Activated T-cell treated with anti-CD3 and anti-CD28 coated beads for 4 hours (primary cell): Measurements from ENCODE around the gene UTS2R.

ENCODE experiments used
- DNase-seq: peaks from one replicate; pipeline ENCODE4 v3.0.0-alpha.2; 2020

The UTS2R gene

DNA sequence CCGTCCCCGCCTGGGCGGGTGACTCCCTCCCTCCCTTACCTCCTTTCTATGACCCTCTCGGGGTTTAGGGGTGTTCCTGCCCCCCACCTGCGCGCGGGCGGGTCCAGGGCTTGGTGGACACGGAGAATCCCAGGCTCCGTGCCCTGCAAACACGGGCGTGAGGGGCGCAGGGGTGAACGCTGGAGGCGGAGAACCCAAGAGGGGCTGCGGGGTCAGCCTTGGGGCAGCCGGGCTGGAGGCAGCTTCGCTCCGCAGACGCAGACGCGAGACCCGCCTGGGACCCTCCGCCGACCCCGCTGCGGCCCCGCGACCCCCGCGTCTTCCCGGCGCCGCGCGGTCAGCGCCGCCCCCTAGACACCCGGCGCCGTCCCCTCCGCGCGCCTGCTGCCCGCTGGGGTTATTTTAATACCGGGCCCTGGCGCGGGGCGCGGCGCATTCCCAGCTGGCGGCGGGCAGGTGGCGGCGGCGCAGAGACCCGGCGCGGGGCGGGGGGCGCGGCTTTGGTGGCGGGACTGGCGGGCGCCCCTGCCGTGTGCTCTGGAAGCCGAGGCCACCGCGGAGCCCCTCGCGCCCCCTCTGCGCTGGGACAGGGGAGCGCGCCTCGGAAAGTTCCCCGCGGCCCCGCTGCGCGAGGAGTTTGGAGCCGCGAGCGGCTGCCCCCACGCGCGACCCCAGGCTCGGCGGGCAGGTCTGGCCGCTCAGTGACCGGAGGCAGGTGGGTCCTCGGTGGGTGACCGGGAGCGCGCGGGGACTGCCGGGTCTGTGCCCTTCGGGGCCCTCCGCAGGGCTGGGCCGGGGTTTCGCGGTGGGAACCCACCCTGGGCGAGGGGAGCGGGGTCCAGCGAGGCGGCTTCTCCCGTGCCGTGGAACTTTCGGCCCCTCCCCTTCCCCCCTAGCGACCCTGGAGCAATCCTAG lies at the start of gene UTS2R:
UTS2R (plus strand) TSS at position 433 of the 916 bp plus-strand sequence. CDS start 2,560 bp downstream, outside the sequence.
- DNase-seq, result no peak

GRCh38 chr17:82321947-82322466 lies 49.6 kb upstream of the UTS2R start:
- DNase-seq, result no peak

- DNase-seq, result no peak
Observed at GRCh38 chr17:82322526-82323453, 48.8 kb upstream of the UTS2R start.

DNA sequence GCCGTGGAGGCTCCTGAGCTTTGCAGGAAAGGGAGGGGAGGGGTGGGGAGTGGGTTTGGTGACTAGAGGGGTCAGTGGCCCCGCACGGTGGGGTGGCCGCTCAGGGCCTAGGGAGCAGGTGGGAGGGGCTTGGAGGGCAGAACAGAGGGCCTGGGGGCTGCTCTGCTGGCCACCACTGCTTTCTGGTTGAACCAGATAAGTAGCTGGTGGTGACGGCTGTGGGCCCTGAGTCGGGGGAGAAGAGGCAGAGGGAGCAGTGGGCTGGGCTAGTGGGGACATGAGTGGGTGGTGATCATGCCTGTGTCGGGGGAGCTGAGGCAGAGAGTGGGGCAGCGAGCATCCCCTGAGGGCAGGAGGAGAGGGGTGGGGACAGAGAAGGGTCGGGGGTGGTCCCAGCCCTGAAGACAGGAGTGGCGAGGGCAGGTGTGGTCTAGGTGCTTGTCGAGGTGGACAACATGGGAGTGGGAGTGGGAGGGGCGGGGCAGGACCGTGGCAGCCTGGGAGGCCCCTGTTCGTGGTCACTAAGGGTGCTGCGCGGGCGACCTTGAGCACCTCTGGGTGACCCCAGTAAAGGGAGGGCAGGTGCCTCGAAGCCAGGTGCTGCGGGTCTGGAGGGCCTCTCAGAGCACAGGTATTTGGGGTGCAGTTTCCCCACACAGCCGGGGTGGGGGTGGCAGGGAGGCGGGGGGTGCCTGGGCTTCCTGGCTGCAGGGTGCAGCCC lies 47.9 kb upstream of the UTS2R start:
- DNase-seq, result no peak

GRCh38 chr17:82324566-82325285 lies 46.8 kb upstream of the UTS2R start:
- DNase-seq, result no peak

GRCh38 chr17:82325286-82326180 lies 46.0 kb upstream of the UTS2R start:
- no peak for DNase-seq

DNA sequence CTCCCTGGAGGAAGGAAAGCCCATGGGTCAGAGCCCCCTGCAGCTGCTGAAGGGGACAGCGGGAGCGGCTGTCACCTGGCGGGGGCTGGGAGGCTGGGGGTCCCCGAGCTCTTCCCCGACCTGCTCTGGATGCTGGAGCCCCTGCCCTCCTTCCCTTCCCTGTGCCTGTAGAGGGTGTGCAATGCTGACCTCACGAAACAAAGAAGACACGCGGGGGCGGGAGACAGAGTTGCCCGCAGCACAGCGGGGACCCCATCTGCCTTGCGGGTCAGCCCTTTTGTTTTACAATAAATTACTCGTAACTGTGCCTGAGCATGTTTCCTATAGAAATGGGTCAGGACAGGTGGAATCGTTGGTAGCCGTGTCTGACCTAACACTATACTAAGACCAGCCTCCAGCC lies 44.3 kb upstream of the UTS2R start:
- DNase-seq, result no peak

DNA sequence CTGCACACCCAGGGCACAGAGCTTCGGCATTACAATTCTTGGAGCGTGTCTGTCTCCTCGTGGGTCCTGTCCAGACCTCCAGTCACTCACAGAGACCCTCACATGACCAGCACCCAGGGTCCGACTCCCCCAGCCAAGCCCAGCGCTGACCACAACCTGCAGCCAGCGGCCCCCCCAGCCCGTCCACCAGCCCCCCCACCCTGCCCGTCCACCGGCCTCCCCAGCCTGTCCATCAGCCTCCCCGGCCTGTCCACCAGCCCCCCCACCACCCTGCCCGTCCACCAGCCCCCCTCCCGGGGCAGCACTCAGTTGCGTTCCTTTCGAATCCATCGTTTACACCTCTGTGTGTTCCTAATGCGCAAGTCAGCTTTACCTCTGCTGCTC lies 43.8 kb upstream of the UTS2R start:
- no peak for DNase-seq

- no peak for DNase-seq
Observed at GRCh38 chr17:82328141-82328993, 43.2 kb upstream of the UTS2R start.

DNA sequence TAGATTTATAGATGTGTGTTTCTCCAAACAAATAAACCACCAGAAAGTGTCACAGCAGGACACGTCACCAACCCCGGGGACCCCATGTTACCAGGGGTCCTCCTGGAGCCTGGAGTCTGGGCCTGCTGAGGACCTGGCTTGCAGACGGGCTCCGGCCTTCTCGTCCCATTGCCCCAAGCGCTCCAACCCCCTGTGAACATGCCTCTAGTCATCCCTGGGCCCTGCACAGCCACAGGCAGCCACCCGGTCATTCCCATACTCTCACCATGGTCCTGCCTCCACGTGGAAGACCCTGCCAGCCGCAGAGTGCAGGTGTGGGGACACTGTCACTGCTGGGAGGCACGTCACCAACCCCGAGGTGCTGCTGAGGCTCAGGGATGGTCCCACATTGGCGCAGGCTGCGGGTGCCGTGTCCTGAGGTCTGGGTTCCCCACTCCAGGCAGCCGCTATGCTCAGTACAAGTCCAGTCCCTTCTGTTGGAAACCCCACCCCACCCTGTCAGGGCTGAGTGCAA lies 42.5 kb upstream of the UTS2R start:
- DNase-seq, result no peak

DNA sequence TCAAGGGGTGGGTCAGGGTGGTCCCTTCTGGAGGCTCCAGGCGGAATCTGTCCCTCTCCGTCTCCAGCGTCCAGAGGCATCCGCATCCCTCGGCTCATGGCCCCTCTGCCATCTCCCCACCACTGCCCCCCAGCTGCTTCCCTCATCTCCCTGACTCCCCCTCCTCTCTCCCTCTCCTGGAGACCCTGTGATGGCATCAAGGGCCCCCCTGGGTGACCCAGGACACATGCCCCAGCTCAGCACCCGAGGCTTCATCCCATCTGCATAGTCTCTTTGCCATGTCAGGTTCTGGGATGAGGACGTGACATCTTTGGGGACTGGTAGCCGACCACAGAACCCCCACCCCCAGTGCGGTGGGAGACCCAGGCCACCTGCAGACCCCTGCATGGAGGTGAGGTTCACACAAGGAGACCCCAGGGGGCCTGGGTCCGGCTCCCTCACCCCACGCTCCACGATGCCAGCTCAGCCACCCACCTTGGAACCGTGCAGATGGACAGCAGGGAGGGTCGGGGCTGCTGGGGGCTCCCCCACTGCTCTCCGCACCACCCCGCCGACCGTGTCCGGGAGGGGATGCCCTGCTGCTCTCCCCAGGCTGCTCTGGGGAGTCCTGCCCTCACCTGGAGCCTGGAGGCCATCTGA lies 41.8 kb upstream of the UTS2R start:
- no peak for DNase-seq

DNA sequence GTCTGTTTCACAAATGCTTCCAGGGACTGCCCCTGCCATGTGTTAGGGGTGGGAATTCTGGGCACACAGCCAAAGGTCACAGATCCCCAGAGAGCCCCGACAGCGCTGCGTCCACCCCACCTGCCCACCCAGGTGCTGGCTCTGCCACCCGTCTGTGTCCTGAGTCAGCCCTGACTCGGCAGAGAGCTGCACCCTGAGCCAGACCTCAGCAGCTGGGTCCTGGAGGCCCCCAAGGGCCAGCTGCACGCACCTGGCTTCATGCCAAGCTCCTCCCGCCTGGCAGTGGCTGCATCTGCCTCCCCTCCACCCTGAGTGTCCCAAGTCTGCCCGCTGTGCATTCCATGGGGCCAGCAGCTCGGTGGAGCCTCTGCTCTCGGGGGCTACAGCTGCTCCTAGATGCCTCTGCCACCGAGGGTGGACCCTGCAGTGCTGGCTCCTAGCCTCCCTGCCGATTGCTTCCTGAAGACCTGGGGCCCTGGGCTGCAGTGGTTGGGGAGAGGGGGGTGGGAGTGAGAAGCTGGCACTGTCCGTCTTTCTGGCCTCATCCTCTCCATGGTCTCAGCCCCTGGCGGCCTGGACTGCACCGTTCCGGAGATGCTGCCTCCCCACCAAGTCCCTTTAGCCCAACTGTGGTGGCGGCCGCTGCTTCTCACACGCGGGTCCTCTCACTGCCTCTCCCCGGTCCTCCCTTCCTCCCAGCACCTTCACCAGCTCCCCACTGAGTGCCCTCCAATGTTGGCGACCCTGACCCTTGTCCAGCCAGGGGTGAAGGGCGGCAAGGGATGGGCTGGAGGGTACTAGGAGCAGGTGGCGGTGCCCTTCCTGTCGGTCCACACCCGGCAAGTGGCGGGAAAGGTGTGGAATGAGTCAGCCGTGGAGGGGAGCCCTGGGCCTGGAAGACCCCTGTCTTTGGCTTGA lies 41.0 kb upstream of the UTS2R start:
- no peak for DNase-seq

DNA sequence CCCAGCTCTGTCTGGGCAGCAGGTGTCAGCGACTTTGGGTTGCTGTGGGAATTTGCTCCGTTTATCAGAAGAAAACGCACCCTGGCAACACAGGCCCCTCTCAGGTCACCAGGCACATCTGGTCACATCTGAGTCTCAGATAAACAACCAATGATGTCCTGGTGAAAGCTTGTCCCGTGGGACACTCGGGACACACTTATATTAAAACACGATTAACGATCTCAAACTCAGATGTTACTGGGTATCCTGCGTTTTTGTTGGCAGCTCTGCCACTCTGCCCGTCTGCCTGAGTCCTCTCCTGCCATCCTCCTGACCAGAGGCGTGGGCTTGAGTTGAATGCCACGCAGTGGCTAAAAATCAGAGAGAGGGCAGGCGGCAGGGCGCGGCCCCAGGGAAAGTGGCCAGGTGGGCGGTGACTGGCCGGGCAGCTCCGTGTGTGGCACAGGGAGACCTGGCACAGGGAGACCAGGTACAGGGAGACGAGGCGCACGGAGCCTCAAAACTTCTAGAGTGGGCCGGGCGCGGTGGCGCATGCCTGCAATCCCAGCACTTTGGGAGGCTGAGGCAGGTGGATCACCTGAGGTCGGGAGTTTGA lies 40.1 kb upstream of the UTS2R start:
- no peak for DNase-seq

DNA sequence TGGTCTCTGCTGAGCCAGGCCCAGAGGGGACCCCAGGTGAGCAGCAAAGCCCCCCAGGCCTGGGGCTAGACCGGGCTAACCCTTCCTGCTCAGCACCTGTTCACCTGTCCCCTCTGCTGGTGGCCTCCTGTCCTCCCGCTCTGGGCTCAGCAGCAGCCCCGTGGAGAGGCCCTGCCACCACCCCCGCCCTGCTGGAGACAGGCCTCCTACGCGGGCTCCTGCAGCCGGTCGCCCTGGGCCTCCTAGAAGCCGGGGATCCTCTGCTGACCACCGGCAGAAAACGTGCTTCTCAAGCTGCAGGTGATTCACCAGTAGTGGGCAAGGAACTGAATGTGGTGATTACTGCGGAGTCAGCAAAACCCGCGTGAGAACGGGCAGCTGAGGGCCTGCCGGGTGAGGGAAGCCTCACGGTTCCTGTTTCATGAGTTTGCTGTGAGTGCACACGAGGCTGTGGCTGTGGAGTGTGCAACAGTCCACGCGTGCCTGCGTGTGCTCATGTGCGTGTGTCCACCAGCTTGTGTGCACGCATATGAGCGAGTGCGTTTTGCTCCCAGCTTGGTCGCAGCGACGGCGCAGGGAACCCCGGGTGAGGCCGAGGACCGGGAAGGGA lies 38.8 kb upstream of the UTS2R start:
- DNase-seq, result no peak

DNA sequence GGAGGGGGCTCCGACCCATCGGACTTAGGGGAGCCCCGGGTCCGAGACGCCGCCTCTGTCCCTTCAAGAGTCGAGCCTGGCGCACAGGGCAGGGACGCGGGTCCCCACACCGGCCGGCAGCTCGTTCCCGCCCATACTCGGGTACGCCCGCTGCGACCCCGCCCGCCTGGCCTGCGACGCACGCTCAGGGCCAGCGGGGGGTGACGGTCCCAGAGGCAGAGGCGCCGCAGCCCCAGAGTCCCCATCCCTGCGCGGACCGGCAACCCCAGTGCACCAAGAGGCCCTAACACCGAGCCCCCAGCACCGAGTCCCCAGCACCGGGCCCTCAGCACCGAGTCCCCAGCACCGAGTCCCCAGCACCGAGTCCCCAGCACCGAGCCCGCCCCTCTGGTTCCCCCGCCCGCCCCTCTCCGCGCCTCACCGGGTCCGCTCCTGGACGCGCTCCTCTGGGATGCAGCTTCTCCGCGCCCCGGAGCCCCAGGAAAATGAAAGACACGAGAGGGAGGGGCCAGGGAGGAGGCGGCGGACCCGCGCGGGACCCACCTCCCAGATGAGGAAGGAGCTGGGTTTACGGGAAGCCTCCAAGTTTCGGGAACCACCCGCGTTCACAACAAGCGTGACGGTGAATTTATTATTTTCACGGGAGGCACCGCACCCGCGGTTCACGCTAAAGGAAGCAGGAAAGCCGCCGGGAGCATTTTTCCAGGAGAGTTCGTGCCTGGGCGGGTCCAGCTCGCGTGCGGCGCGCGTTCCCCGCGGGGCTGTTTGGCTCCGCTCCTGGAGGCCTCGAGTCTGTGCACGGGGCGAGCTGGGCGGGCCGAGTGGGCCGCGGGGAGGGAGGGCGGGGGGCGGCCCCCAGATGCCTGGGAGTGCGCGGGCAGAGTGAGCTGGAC lies 38.0 kb upstream of the UTS2R start, which contains the start of gene SECTM1:
SECTM1 (minus strand) TSS at position 488 of the 893 bp plus-strand sequence. CDS start 6,526 bp downstream, outside the sequence.
- DNase-seq, result no peak

DNA sequence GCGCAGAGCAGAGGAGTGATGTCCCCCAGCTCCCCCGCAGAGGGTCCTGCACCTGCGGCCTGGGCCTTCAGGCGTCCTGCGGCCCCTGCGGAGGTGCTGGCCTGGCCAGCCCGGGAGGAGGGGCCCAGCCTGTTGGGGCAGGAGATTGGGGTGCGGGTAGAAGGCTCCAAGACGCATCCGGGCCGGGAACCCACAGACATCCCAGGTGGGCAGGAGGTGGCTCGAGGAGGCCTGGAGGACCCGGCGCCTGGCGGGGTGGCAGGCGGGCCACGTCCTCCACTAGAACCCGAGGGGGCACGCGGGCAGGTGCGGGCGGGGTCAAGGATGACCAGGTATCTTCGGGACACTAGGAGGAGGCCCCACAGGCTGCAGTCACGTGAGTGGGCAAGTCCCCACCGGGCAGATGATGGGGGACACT lies 37.4 kb upstream of the UTS2R start:
- no peak for DNase-seq
